GM21529 (cell line): Measurements from ENCODE around the gene ATP2C2.
"Not testable (repeated sequence)": the region's sequence is repeated elsewhere in the genome, so short reads cannot be mapped to it uniquely, and the experiment has no call there.

Experiments used
- ATAC-seq: cut with Tn5 transposase; IDR thresholded peaks from one replicate; pipeline ENCODE4 v1.9.1; 2021; ENCODE audit not compliant: unreplicated experiment

ATP2C2 gene

DNA sequence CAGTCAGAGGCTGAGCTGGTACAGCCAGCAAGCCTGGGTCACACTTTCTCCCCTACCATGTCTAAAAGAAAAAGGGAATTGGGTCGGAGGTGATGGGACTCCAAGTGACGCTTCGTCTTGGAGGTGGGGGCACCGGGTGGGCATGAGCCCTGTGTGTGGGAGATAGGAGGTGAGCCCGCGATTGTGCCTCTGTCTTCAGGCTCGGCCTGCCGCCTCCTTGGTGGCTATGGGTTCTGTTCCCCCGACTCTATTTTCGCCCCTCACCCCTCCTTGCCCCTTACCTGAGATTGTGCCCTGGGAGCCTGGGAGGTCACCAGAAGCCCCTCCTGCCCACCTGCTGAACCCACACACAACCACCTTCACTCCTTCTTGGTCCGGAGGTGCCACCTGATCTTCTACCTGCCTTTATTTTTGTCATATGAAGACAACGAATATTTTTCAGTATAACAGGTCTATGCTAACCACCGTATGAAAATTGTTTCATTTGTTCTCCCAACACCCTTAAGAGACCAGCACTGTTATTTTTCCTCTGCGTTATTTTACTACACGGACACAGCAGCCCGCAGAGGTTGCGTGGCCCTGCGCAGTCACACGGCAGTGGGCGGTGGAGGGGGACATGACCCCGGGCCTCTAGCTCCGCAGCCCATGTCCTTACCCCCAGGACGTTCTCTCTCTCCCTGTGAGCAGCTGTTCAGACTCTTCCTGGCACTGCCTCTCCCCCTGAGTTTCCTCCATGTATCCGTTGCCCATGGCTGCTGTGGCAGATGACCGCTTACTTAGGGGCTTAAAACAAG lies 49.9 kb downstream of the ATP2C2 start:
- ATAC-seq, result no peak

DNA sequence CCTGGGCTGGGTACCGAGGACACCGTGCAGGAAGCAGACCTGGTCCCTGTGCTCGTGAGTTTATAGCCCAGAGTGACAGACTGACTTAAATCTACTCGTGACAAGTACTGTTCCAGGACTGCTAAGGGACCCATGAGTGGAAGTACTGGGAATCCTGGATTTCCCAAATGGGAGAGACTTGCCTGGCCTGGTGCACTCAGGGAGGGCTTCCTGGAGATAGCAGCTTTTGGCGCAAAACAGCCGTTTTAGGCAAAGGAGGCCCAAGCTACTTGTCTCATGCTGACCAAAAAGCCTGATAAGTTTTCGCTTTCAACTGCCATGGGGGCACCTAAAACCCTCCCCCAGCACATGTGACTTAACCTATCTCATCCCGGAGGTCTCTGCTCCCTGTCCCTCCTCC lies 51.4 kb downstream of the ATP2C2 start:
- no peak for ATAC-seq

DNA sequence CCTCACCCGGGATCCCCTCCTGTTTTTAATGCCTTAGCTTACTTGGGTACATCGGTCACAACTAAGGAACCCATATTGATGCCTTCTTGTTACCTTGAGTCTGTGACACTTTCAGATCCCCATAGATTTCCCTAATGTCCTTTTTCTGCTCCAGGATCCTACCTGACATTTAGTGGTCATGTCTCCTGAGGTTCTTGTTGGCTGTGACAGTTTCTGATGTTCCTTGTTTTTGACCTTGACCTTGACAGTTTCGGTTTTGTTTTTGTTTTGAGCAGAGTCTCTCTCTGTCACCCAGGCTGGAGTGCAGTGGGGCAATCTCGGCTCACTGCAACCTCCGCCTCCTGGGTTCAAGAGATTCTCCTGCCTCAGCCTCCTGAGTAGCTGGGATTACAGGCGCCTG lies 52.2 kb downstream of the ATP2C2 start:
- ATAC-seq, result not testable (repeated sequence)

DNA sequence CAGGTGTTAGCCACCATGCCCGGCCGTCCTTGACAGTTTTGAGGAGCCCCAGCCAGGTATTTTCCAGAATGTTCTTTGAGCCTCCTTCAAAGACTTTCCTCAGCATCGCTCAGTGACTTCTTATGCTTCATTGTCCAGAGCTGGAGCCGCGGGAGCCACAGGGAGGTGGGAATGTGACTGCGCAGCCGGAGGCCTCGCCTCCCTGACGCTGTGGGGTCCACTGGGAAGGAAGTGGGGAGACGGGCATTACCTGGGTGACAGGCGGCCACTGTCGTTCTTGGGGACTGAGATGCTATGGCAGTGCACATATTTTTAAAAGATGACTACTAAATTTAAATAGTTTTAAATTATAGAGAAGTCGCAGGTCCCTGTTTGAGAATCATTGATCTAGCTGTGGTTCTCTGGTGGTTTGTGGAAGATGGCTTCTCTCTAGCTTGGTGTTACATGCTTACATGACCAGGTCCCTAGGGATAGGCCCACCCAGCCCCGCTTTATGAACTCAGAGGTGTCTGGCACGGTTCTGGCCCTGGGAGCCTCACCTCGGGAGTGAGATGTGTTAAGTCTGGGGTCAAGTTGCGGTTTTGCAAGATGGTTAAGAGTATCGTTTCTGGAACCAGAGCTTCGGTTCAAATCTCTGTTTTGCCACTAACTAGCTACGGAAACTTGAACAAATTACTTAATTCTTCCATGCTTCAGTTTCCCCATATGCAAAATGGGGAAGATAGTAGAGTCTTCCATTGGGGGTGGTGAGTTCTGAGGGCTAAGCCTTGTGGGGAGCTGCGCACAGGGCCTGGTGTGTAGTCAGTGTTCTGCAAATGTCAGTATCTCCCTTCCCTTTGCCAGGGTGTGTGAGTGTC lies 53.0 kb downstream of the ATP2C2 start:
- no peak for ATAC-seq

DNA sequence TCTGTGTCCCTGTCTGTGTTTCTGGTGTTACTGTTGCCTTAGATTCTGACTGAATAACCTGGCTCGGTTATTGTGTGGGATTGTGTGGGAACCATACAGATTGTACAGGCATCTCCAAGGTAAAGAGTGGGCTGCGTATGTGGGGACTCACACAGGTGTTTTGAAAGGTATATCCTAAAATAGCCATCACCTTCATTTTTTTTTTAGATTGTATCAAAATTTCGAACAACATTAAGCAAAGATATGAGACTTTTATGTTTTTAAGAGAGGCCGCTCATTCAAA lies 53.5 kb downstream of the ATP2C2 start:
- no peak for ATAC-seq

DNA sequence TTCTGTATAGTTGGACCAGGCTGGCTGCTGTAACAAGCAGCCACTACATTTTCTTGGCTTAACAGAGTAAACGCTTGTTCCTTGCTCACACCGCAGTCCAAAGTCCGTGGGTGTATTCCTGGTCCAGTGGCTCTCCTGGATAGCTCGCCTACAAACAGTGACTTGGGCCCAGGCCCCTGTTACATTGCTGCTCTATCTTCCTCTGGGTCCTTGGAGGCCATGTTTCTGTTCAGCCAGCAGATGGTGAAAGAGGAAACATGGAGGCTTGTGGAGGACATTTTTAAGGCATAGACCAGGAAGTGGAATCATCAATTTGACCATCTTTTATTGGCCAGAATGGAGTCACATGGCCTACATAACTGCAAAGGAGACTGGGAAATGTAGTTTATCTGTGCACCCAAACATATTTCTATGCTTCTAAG lies 55.1 kb downstream of the ATP2C2 start:
- no peak for ATAC-seq

DNA sequence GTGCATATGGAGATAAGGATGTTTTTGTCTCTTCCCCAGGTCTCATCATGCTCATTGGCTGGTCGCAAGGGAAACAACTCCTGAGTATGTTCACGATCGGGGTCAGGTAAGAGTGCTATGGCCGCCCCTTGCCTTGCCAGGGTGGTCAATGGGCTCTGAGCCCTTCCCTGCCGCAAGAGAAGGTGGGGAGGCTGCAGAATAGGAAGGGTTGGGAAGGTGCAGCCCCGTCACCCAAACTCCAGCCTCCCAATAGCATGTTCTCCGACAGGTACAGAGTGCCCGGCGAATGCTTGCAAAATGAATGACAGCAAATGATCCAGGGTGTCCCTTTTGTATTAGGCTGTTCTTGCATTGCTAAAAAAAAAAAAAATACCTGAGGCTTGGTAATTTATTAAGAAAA lies 57.4 kb downstream of the ATP2C2 start:
- ATAC-seq, result no peak

DNA sequence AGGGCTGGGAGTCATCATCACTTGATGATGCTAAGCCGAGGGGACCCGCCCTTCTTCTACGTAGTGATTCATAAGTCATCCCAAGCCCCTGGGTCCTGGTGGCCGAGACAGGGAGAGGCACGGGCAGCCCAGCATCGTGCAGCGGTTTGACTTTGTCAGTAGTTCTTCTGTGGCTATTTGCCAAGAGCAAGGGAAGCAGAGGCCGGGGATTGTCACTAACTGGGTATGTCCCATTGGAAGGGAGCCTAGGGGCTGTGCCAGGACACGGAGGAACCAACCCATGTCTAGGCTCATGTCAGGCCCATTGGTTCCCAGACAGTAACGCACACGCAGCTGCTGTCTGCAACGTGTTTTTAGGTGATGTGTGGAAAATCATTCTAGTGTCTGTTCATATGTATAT lies 58.5 kb downstream of the ATP2C2 start:
- no peak for ATAC-seq

DNA sequence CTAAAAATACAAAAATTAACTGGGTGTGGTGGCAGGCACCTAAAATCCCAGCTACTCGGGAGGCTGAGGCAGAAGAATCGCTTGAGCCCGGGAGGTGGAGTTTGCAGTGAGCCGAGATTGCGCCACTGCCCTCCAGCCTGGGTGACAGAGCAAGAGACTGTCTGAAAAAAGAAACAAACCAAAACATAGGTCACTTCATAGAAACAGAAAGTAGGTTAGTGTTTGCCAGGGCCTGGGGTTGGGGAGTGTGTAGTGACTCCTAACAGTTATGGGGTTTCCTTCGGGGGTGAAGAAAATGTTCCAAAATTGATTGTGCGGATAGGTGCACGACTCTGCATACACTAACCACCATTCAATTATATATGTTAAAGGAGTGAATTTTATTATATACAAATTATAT lies 59.2 kb downstream of the ATP2C2 start:
- ATAC-seq, result no peak

DNA sequence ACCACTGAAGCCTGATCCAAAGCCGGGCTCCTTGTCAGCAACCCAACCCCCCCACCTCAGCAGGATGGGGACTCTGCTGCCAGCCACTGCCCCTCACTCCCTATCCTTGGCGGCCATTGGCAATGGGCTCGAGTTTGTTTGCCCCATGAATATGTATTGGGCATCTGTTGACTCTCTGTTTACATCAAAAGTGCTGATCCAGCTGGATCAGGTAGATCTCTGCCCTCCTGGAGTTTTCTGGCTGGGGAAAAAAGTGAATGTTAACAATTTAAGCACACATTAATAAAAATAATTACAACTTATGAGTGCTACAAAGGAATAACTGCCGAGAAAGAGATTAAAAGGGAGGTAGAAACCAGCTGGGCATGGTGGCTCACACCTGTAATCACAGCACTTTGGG lies 62.5 kb downstream of the ATP2C2 start:
- no peak for ATAC-seq

DNA sequence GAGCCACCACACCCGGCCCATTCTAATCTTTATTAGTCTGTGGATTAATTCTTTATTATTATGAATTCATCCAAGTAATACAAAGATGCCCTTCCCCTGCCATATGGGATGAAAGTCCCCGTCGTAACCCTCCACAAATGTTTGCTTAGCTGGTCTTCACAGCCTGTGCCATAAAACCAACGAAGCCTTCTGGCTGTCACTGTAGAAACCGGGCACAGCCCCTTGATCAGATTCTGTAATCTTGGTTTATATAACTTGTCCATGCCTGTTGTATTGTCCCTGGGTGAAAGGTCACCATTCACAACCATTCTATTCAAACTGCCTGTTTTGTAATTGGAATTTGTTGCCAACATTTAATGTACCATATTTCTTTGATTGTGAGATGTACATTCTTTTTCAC lies 66.5 kb downstream of the ATP2C2 start:
- ATAC-seq, result no peak

DNA sequence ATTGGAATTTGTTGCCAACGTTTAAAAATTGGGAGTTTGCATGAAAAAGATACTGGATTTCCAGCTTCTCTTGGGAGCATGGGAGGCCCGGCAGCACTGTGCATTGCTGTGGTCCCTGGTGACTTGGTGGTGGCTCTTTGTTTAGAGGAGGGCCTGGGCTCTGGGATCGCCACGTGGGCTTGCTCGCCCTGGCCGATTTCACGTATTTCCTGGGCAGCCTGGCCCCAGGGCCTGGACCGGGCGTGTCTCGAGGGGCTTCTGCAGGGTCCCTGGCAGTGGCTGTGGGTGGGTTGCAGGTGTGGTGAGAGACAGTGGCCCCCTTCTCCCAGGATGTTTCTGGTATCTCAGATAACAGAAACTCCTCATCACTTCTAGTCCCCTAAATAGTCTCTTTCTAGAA lies 67.9 kb downstream of the ATP2C2 start:
- ATAC-seq, result no peak

DNA sequence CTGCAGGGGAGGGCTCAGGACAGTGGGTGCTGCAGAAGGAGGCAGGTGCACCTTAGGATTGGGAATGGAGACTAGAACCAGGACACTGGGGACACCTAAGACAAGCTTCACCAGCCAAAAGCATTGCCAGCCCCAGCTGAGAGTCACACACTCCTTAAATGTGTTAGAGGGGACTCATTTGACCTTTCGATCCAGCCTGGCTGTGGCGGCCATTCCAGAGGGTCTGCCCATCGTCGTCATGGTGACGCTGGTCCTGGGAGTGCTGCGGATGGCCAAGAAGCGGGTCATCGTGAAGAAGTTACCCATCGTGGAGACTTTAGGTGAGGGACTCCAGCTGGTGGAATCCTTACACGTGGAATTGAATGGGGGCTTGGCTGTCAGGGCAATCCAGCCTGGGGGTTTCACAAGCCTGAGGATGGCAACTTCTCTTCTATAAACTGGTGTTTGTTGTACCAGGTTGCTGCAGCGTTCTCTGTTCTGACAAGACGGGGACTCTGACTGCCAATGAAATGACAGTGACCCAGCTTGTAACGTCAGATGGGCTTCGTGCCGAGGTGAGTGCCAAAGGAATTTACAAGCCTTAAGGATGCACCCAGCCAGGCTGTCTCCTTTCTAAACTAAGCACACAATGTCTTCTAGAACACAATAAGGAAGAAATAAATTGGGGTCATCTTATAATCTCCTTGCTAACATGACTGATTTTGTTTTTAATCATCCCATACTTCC lies 70.8 kb downstream of the ATP2C2 start:
- no peak for ATAC-seq

DNA sequence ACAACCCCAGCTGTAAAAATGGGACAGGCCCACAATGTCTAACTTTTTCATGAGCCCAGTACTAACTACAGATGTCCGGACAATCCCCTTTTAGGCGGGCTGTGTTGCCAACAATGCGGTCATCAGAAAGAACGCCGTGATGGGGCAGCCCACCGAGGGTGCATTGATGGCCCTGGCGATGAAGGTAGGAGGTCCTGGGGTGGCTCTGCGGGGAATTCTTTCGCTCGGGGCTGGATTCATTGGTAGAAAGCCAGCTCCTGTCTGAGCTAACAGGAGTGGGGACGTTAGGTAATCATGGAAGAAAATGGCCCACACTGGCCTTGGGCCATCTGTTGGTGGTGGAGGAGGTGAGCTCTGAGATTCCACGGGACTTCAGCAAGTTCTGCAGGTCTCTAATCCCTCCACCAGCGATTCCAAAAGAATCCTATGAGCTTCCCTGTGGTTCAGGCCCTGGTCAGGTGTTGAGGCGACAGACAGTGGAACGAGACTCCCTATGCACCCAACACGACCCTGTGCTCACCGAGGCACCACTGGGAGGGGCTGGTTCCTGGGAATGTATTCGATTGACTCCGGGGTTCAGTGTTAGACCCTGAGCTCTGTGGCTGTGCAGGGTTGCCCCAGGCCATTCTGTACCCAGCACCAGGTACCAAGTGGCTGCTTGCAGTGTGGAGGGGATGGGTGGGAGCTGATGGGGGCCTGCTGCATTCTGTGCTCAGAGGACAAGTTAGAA lies 74.2 kb downstream of the ATP2C2 start:
- no peak for ATAC-seq

DNA sequence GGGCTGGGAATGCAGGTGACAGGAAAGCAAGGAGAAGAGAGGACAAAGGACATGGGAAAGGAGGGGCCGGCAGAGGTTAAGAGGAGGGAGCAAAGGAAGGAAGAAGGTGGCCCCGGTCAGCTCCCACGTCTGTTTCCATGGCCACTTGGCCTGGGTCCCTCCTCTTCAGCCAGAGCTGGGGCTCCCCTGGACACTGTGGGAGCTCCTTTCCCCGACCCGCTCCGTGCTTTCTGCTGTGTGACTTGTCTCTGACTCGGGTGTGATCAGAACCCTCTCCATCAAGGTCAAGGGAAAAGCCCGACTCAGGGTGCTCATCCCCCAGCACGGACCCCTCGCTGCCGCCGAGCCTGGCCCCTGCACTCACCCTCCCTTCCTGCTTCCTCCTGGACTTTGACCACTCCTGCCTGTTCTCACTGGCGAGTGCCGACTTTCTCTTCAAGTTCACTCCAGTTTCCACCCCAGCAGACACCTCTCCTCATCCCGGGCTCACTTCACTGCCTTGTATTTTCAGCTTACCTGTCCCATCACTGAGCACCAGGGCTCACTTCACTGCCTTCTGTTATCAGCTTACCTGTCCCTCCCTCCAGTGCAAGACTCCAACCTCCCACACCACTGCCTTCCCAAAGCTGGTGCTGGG lies 74.9 kb downstream of the ATP2C2 start:
- no peak for ATAC-seq

DNA sequence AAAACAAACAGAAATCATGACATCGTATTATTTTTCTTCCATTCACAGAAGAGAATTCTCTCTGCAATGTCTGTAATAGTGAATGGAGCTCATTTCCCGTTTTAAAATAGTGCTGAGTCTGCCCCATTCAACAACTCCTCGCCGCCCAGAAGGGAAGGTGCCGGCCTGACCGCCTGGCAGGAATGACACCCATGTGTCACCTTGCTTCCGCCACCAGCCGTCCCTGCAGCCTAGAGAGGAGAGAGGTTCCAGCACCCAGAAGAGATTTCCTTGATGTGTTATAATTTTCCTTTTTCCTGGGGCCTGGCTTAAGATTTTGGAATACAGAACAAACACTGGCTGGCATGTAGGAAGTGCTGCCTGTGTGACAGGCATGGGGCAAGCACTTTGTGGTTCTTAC lies 76.1 kb downstream of the ATP2C2 start:
- ATAC-seq, result no peak

DNA sequence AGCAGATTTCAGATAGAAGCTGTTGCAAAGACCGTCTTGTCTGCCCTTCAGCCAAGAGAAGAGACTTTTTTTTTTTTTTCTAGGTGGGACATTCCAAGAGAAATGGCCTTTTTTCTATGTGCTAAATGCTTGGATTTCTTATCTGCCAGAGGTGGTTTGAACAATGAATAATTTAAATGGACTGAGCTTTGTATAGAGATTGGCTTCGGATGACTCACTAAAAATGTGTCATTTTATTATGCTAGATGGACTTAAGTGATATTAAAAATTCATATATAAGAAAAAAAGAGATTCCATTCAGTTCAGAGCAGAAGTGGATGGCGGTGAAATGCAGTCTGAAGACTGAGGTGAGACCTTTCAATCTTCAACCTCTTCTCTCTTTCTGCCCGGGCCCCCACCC lies 77.7 kb downstream of the ATP2C2 start:
- ATAC-seq, result no peak

DNA sequence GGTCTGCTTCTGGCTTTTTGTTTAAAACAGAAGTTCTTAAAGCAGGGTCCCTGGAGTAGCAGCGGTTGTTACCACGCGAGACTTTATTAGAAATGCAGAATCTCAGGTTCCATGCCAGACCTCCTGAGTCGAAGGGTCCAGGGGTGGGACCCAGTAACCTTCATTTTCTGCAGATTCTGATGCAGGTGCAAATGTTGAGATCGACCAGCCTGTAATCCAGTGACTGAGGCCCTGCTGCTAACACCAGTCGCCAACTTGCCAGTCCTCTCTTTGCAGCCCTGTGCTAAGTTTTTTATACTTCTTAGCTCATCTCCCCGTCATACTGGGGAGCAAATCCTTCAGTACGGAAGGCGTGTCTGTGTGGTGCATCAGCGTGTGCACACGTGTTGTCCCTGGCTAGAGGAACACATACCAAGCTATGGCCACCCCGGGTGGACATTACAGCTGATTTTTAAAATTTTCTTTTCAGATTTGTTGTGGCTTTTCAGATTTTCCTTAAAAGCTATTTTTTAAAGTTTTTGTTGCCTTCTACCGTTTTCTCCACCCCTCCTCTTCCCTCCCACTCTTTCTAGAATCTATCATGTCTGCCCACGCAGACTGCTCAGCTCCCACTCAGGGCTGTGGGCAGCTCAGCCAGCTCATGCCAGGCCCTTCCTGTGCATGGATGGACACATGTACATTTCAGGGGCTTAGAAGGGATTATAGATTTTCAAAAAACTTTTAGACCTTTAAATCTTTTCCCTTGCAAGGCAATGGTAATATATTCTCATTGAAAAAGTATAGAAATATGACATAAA lies 78.5 kb downstream of the ATP2C2 start:
- ATAC-seq, result no peak

DNA sequence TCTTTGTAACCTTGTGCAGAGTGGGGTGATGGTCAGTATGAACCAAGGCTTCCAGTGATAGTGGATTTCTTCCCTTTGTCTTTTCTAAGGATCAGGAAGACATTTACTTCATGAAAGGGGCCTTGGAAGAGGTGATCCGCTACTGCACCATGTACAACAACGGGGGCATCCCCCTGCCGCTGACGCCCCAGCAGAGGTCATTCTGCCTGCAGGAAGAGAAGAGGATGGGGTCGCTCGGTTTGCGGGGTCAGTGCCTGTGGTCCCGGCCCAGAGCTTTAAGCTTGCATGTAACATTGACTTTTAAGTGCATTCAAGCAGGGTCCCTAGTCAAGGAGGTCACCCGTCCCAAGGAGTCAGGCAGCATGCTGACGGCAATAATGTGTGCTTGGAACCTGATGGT lies 80.1 kb downstream of the ATP2C2 start:
- ATAC-seq, result no peak
